ENCODE measurements around the gene AGAP1. TPM values are rescaled to one million over a fixed set of nuclear protein-coding genes. Genes with fewer than 3 reads are reported as not detected.

Gene AGAP1
- total RNA-seq, 4 donors from 2014 or later: 23.4 to 46.5 (median 29.3) TPM

GRCh38 chr2:235554385-235554784 is 60.5 kb downstream of the AGAP1 start:
- no peaks in the 10 kb centered on the region for H3K27me3 ChIP-seq
- no peak for DNase-seq
- intact Hi-C loops (cut with DNase I): no loop called here
- H3K27ac ChIP-seq: no peak overlapping the region
- peaks cover 20 to 27% of the 10 kb centered on the region in 2 donors for H3K4me1 ChIP-seq
- H3K4me3 ChIP-seq (replicated peaks in 1 of 3): no peak overlapping the region
- H3K36me3 ChIP-seq: no peaks in the 10 kb centered on the region
- TF ChIP-seq POLR2A (IDR thresholded peaks at IDR 0.05): no peak
- no peak for TF ChIP-seq CTCF (IDR thresholded peaks at IDR 0.05)
- WGBS, 2 donors: 95 to 96% methylated on average over 4 to 6 of the region's 6 CpGs
- H3K9me3 ChIP-seq: no peaks in the 10 kb centered on the region

- no peak for TF ChIP-seq CTCF (IDR thresholded peaks at IDR 0.05)
- TF ChIP-seq POLR2A (IDR thresholded peaks at IDR 0.05): no peak
- no peak overlapping the region for H3K4me3 ChIP-seq (replicated peaks in 1 of 3)
- H3K27me3 ChIP-seq: no peaks in the 10 kb centered on the region
- no peak overlapping the region for H3K27ac ChIP-seq
- peaks cover 20 to 27% of the 10 kb centered on the region in 2 donors for H3K4me1 ChIP-seq
- intact Hi-C loops (cut with DNase I): no loop called here
- no peaks in the 10 kb centered on the region for H3K36me3 ChIP-seq
- WGBS, 2 donors: 95 to 96% methylated on average over 9 of the region's 9 CpGs
- no peaks in the 10 kb centered on the region for H3K9me3 ChIP-seq
- no peak for DNase-seq
Observed at GRCh38 chr2:235554936-235555335, 61.1 kb downstream of the AGAP1 start.

GRCh38 chr2:235555371-235555770 is 61.5 kb downstream of the AGAP1 start:
- no peaks in the 10 kb centered on the region for H3K36me3 ChIP-seq
- intact Hi-C loops (cut with DNase I): no loop called here
- no peak for DNase-seq
- H3K9me3 ChIP-seq: no peaks in the 10 kb centered on the region
- TF ChIP-seq POLR2A (IDR thresholded peaks at IDR 0.05): no peak
- no peak overlapping the region for H3K4me3 ChIP-seq (replicated peaks in 1 of 3)
- H3K27ac ChIP-seq: no peak overlapping the region
- H3K4me1 ChIP-seq: peaks cover 20 to 27% of the 10 kb centered on the region in 2 donors
- WGBS, 2 donors: 71 to 85% methylated on average over 6 of the region's 6 CpGs
- H3K27me3 ChIP-seq: no peaks in the 10 kb centered on the region

- Histone ChIP-seq H3K36me3 (no peaks in the 10 kb centered on the region), H3K9me3 (no peaks in the 10 kb centered on the region), H3K4me1 (peaks cover 20 to 27% of the 10 kb centered on the region in 2 donors), H3K27me3 (no peaks in the 10 kb centered on the region), H3K27ac (no peak overlapping the region), H3K4me3 (replicated peaks in 1 of 3) (no peak overlapping the region)
- no peak for DNase-seq
- no peak for TF ChIP-seq POLR2A (IDR thresholded peaks at IDR 0.05)
- no peak for TF ChIP-seq CTCF (IDR thresholded peaks at IDR 0.05)
- WGBS, 2 donors: 72 to 73% methylated on average over 2 to 3 of the region's 3 CpGs
- intact Hi-C loops (cut with DNase I): no loop called here
Observed at GRCh38 chr2:235556086-235556485, 62.2 kb downstream of the AGAP1 start.

- H3K9me3 ChIP-seq: no peaks in the 10 kb centered on the region
- WGBS, 2 donors: 92 to 95% methylated on average over 5 to 8 of the region's 8 CpGs
- intact Hi-C loops (cut with DNase I): no loop called here
- no peaks in the 10 kb centered on the region for H3K27me3 ChIP-seq
- no peak overlapping the region for H3K4me3 ChIP-seq (replicated peaks in 1 of 3)
- no peak for TF ChIP-seq POLR2A (IDR thresholded peaks at IDR 0.05)
- no peak for TF ChIP-seq CTCF (IDR thresholded peaks at IDR 0.05)
- peaks cover 15 to 23% of the 10 kb centered on the region in 2 donors for H3K4me1 ChIP-seq
- H3K27ac ChIP-seq: no peak overlapping the region
- H3K36me3 ChIP-seq: no peaks in the 10 kb centered on the region
- DNase-seq: no peak
Observed at GRCh38 chr2:235556901-235557300, 63.1 kb downstream of the AGAP1 start.

GRCh38 chr2:235557903-235558302 is 64.1 kb downstream of the AGAP1 start:
- peaks cover 11 to 13% of the 10 kb centered on the region in 2 donors for H3K4me1 ChIP-seq
- no peaks in the 10 kb centered on the region for H3K36me3 ChIP-seq
- H3K9me3 ChIP-seq: no peaks in the 10 kb centered on the region
- intact Hi-C loops (cut with DNase I): no loop called here
- H3K4me3 ChIP-seq (replicated peaks in 1 of 3): no peak overlapping the region
- no peak overlapping the region for H3K27ac ChIP-seq
- no peaks in the 10 kb centered on the region for H3K27me3 ChIP-seq
- DNase-seq: no peak
- no peak for TF ChIP-seq POLR2A (IDR thresholded peaks at IDR 0.05)
- TF ChIP-seq CTCF (IDR thresholded peaks at IDR 0.05): no peak
- WGBS, 2 donors: 95 to 97% methylated on average over 9 of the region's 9 CpGs

Data from thyroid gland (tissue), 4 donors.